ENCODE results near the gene IQCE. TPM values are rescaled to one million over a fixed set of nuclear protein-coding genes. Genes with fewer than 3 reads are reported as not detected.
A peak's percentile ranks its signal among the peaks of the same experiment; 100 is the strongest.

IQCE gene
- polyA plus RNA-seq, 3 donors, result 1.8 to 8.4 (median 3.0) TPM

- no peak overlapping the region for H2AFZ ChIP-seq (ENCODE audit: insufficient read depth, low read depth, low read length, poor library complexity, severe bottlenecking)
- H3K27ac ChIP-seq (ENCODE audit: low read depth in 1 of 2, low read length in 2 of 2), result peak overlapping the region; percentile 99 to 100
- Mint-ChIP-seq H3K4me3 (peak overlapping the region; percentile 71 to 75), H3K4me1 (peaks cover 74% of the 10 kb centered on the region), H3K9me3 (peaks cover 0 to 2% (median 0%) of the 10 kb centered on the region in 7 donors), H3K27me3 (ENCODE audit: low read depth in 3 of 3) (peaks cover 0 to 3% (median 0%) of the 10 kb centered on the region in 3 donors), H3K36me3 (peaks cover 30 to 48% of the 10 kb centered on the region in 2 donors), H3K27ac (peak overlapping the region; percentile 99 to 100 (median 100))
- no peak for DNase-seq
- peak overlapping the region; percentile 97 for H3K4me2 ChIP-seq (replicated peaks; ENCODE audit: extremely low read depth, low read length, poor library complexity, severe bottlenecking)
- peaks cover 46 to 47% of the 10 kb centered on the region in 2 donors for H3K36me3 ChIP-seq (replicated peaks in 1 of 2; ENCODE audit: control insufficient read depth in 1 of 2, insufficient read depth in 2 of 2, low read length in 2 of 2)
- TF ChIP-seq CTCF (IDR thresholded peaks at IDR 0.05), result no peak
- intact Hi-C loops (cut with micrococcal nuclease), result loop anchor here in 1 of 2 donors (10.0 kb wide), 1 partner anchor 994 kb away; the partner anchor contains the start of gene MAFK
- 51% methylated on average over 14 of the region's 18 CpGs for WGBS (ENCODE audit: insufficient coverage)
- peaks cover 88% of the 10 kb centered on the region in 2 donors for H3K4me1 ChIP-seq (ENCODE audit: control insufficient read depth in 1 of 2, insufficient read depth in 2 of 2, low read length in 2 of 2)
- peaks cover 48% of the 10 kb centered on the region for H3K79me2 ChIP-seq (ENCODE audit: insufficient read depth, low read length)
- H3K9ac ChIP-seq (ENCODE audit: insufficient read depth, low read length, poor library complexity, severe bottlenecking), result peak overlapping the region; percentile 98
- peaks cover 59% of the 10 kb centered on the region for H4K20me1 ChIP-seq (ENCODE audit: insufficient read depth, low read length)
- H3K27me3 ChIP-seq (ENCODE audit: control insufficient read depth in 2 of 2, insufficient read depth in 2 of 2, low read length in 2 of 2), result no peaks in the 10 kb centered on the region
- H3K4me3 ChIP-seq (replicated peaks in 1 of 3; ENCODE audit: low read depth in 2 of 3, low read length in 3 of 3), result peak overlapping the region; percentile 5 to 100 (median 31)
- no peaks in the 10 kb centered on the region for H3K9me3 ChIP-seq (replicated peaks in 1 of 2; ENCODE audit: control insufficient read depth in 1 of 2, insufficient read depth in 1 of 2, low read length in 2 of 2)
These were observed 30.2 kb upstream of the IQCE start for GRCh38 chr7:2528481-2529095.

- peaks cover 42% of the 10 kb centered on the region in 2 donors for H3K36me3 ChIP-seq (replicated peaks in 1 of 2; ENCODE audit: control insufficient read depth in 1 of 2, insufficient read depth in 2 of 2, low read length in 2 of 2)
- peak overlapping the region; percentile 71 to 84 for H3K4me3 Mint-ChIP-seq
- H3K79me2 ChIP-seq (ENCODE audit: insufficient read depth, low read length), result peaks cover 40% of the 10 kb centered on the region
- peak overlapping the region; percentile 98 for H3K9ac ChIP-seq (ENCODE audit: insufficient read depth, low read length, poor library complexity, severe bottlenecking)
- H3K9me3 Mint-ChIP-seq, result peaks cover 0 to 2% (median 0%) of the 10 kb centered on the region in 7 donors
- H3K27me3 Mint-ChIP-seq (ENCODE audit: low read depth in 3 of 3), result peaks cover 0 to 3% (median 0%) of the 10 kb centered on the region in 3 donors
- no peaks in the 10 kb centered on the region for H3K9me3 ChIP-seq (replicated peaks in 1 of 2; ENCODE audit: control insufficient read depth in 1 of 2, insufficient read depth in 1 of 2, low read length in 2 of 2)
- H3K4me1 ChIP-seq (ENCODE audit: control insufficient read depth in 1 of 2, insufficient read depth in 2 of 2, low read length in 2 of 2), result peaks cover 79 to 80% of the 10 kb centered on the region in 2 donors
- under 1% methylated on average over 18 of the region's 30 CpGs for WGBS (ENCODE audit: insufficient coverage)
- H3K4me2 ChIP-seq (replicated peaks; ENCODE audit: extremely low read depth, low read length, poor library complexity, severe bottlenecking), result peak overlapping the region; percentile 97
- peaks cover 30 to 43% of the 10 kb centered on the region in 2 donors for H3K36me3 Mint-ChIP-seq
- peak overlapping the region; percentile 99 to 100 (median 100) for H3K27ac Mint-ChIP-seq
- peak overlapping the region; percentile 3 to 100 (median 25) for H3K4me3 ChIP-seq (replicated peaks in 1 of 3; ENCODE audit: low read depth in 2 of 3, low read length in 3 of 3)
- no peak overlapping the region for H2AFZ ChIP-seq (ENCODE audit: insufficient read depth, low read depth, low read length, poor library complexity, severe bottlenecking)
- intact Hi-C loops (cut with micrococcal nuclease), result loop anchor here in 1 of 2 donors (10.0 kb wide), 1 partner anchor 995 kb away; the partner anchor contains the start of gene MAFK
- peak; percentile 98 to 99 (median 98) for DNase-seq
- peaks cover 65% of the 10 kb centered on the region for H3K4me1 Mint-ChIP-seq
- H4K20me1 ChIP-seq (ENCODE audit: insufficient read depth, low read length), result peaks cover 50% of the 10 kb centered on the region
- no peaks in the 10 kb centered on the region for H3K27me3 ChIP-seq (ENCODE audit: control insufficient read depth in 2 of 2, insufficient read depth in 2 of 2, low read length in 2 of 2)
- H3K27ac ChIP-seq (ENCODE audit: low read depth in 1 of 2, low read length in 2 of 2), result peak overlapping the region; percentile 99 to 100
- no peak for TF ChIP-seq CTCF (IDR thresholded peaks at IDR 0.05)
These were observed 29.4 kb upstream of the IQCE start for GRCh38 chr7:2529161-2530070.

Data from CD14-positive monocyte (primary cell).